GM12892 (cell line): Measurements from ENCODE around the gene ATP9B.

Source experiments
- POLR2A ChIP-seq: IDR thresholded peaks from 2 replicates; pipeline ENCODE4 v1.6.1; 2011; ENCODE audit warnings: low read depth, low read length, control low read depth
- POLR2AphosphoS5 ChIP-seq: IDR thresholded peaks from 2 replicates; pipeline ENCODE4 v1.6.1; 2011; ENCODE audit warnings: low read depth, low read length, control low read depth

- TF ChIP-seq POLR2AphosphoS5 (no peak), POLR2A (no peak)
Measured at GRCh38 chr18:79062806-79063205, 6.4 kb upstream of the ATP9B start.
